Uterus (tissue), 4 donors: ENCODE measurements around the gene QSOX2. TPM values are rescaled to one million over a fixed set of nuclear protein-coding genes. Genes with fewer than 3 reads are reported as not detected.

Experiments used
- DNase-seq, 2 donors: peaks; one replicate each; pipeline ENCODE4 v3.0.0-alpha.2; 2019 to 2020
- H3K27ac ChIP-seq, 2 donors: fragments of 200-600 bp; sonication (generic); 1 replicate in 1 of 2; 2 replicates in 1 of 2; pipeline ENCODE4 v1.5.1; 2016 to 2018
- H3K27me3 ChIP-seq, 2 donors: fragments of 200-600 bp; sonication (generic); one replicate each; pipeline ENCODE4 v1.5.1; 2018 to 2019; ENCODE audit warnings: control low read depth in 1 of 2
- H3K36me3 ChIP-seq, 2 donors: fragments of 200-600 bp; sonication (generic); one replicate each; pipeline ENCODE4 v1.5.1; 2019; ENCODE audit warnings: control low read depth in 1 of 2
- H3K4me1 ChIP-seq, 2 donors: fragments of 200-600 bp; sonication (generic); one replicate each; pipeline ENCODE4 v1.5.1; 2018 to 2019; ENCODE audit warnings: control low read depth in 1 of 2
- H3K4me3 ChIP-seq, 2 donors: fragments of 200-600 bp; sonication (generic); 1 replicate in 1 of 2; 2 replicates in 1 of 2; pipeline ENCODE4 v1.5.1; 2018 to 2019; ENCODE audit warnings: mild to moderate bottlenecking in 1 of 2
- H3K9me3 ChIP-seq, 2 donors: fragments of 200-600 bp; sonication (generic); one replicate each; pipeline ENCODE4 v1.5.1; 2019; ENCODE audit warnings: control low read depth in 1 of 2
- POLR2A ChIP-seq, 2 donors: fragments of 450-650 bp; IDR thresholded peaks; one replicate each; pipeline ENCODE4 v1.6.1; 2016; ENCODE audit warnings: antibody characterized with exemption in 2 of 2, mild to moderate bottlenecking in 1 of 2, moderate library complexity in 1 of 2
- intact Hi-C: fragments of 100-400 bp; cut with DNase I; formaldehyde crosslinking; loops from one replicate; pipeline ENCODE4 v1.15.1; 2023; ENCODE audit warnings: low total_unique reads
- total RNA-seq, 4 donors: library from RNA; depleted of rRNA in 3 of 4; stranded (reverse); fragments of >200 nt in 3 of 4; gene quantifications; one replicate each; pipeline versions ENCODE4 v1.1.0 to v1.2.4, GENCODE V29; 2014 to 2023
- TF ChIP-seq, protein P1 (sequence below), 4 experiments: fragments of 200-600 bp in 2 of 4; fragments of 450-650 bp in 2 of 4; sonication (generic) in 2 of 4; IDR thresholded peaks; one replicate each; pipeline ENCODE4 v1.5.1; 2016 to 2019; ENCODE audit warnings: antibody characterized with exemption in 4 of 4, mild to moderate bottlenecking in 2 of 4, moderate library complexity in 1 of 4
- donor health status: DM: yes; HTN: yes; CAD: no.

QSOX2 gene
- total RNA-seq, 4 donors from 2014 or later: 5.6 to 13.1 (median 9.2) TPM

DNA sequence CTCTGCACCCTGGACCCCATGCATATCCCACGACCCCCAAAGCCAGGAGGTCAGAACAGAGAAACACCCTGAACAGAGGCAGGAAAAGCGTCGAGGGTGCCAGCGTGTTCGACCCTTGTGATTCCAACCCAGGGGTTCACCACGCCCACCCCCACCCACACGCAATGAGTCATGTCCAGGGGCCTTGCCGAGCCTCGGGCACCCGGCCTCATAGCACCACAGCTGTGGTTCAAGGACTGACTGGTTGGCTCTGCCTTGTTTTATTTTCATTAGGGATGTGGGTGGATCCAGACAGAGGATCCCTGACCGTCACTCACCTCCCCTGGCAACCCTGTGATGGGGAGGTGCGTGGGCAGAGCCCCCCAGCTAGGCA lies 9.5 kb upstream of the QSOX2 start:
- no peaks in the 10 kb centered on the region for H3K4me1 ChIP-seq
- no peak overlapping the region for H3K4me3 ChIP-seq
- intact Hi-C loops: no loop called here
- H3K9me3 ChIP-seq: no peaks in the 10 kb centered on the region
- H3K27ac ChIP-seq: no peak overlapping the region
- H3K27me3 ChIP-seq: no peaks in the 10 kb centered on the region
- no peaks in the 10 kb centered on the region for H3K36me3 ChIP-seq
- no peak for DNase-seq
- TF ChIP-seq, protein P1, sequence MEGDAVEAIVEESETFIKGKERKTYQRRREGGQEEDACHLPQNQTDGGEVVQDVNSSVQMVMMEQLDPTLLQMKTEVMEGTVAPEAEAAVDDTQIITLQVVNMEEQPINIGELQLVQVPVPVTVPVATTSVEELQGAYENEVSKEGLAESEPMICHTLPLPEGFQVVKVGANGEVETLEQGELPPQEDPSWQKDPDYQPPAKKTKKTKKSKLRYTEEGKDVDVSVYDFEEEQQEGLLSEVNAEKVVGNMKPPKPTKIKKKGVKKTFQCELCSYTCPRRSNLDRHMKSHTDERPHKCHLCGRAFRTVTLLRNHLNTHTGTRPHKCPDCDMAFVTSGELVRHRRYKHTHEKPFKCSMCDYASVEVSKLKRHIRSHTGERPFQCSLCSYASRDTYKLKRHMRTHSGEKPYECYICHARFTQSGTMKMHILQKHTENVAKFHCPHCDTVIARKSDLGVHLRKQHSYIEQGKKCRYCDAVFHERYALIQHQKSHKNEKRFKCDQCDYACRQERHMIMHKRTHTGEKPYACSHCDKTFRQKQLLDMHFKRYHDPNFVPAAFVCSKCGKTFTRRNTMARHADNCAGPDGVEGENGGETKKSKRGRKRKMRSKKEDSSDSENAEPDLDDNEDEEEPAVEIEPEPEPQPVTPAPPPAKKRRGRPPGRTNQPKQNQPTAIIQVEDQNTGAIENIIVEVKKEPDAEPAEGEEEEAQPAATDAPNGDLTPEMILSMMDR (IDR thresholded peaks at IDR 0.05): no peak
- TF ChIP-seq POLR2A (IDR thresholded peaks at IDR 0.05): no peak

DNA sequence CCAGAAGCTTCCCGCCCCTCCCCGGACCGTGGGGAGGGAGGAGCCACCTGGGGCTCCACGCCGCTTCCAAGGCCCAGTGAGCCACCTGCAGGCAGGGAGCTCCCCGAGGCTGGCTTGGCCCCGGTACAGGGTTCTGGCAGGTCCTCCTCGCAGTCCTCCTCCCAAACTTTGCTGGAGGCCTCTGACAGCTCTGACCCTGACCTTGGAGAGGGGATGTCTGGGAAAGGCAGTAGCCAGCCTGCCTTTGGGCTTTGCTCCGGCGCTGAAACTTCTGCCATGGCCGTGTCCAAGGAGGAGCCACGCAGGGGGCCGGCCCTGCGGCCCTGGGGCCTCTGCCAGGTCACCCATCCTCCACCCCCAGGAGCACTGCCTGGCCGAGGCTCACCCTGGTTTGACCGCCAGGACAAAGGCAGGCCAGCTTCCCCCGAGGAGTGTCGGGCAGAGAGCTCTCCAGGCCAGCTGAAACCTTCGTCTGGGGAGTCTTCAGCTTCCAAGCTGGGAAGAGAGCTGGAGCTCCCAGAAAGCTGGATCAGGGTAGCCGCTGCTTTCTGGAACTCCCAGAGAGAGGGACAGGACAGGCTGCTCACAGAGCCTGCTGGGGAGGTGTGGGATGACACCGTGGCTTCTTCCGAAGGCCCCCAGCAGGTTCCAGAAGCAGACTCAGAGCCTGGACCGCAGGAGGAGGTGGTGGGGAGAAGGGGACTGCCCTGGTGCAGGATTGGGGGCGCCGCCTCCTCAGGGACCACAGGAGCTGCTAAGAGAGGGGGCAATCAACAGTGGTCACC lies 9.0 kb upstream of the QSOX2 start:
- Histone ChIP-seq H3K4me1 (no peaks in the 10 kb centered on the region), H3K9me3 (no peaks in the 10 kb centered on the region), H3K27ac (no peak overlapping the region), H3K27me3 (no peaks in the 10 kb centered on the region), H3K4me3 (no peak overlapping the region), H3K36me3 (no peaks in the 10 kb centered on the region)
- no peak for DNase-seq
- TF ChIP-seq, protein P1 (IDR thresholded peaks at IDR 0.05): no peak
- no peak for TF ChIP-seq POLR2A (IDR thresholded peaks at IDR 0.05)
- intact Hi-C loops: no loop called here

DNA sequence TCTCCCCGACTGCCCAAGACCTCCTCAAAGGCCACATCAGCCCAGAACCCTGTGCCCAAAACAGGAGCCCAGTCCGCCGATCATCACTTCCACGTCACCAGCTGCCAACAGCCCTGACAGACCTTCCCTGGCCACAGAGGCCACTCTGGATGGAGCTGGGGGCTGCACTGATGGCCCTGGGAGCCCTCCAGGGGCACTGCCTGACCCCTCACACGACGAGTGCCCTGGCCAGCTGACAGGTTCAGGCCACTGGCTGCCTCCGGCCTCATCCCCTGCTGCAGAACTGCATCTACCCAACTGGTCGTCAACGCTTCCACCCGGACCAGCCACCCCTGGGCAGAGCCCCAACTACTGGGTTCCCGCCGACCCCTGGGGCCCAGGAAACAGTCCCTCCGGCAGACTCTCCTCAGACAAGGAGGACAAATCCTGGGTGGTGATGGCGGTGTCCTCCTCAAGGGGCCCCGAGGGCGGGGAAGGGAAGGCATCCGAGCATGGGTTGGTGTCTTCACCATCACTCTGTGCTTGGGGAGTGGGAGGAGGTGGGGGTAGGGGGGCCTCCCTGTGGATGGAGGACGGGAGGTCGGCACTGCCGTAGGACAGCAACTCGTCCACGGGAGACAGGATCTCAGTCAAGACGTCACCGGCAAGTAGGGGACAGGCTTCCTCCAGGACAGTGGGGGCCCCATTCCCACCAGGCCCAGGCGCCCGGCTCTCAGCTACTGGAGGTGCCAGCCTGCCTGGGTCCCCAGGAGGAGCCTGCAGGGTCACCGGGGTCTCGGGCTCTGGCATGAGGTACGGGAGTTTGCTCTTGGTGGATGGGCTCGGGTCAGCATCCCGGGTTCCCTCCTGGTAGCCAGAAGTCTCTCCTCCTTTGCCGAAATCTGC lies 7.9 kb upstream of the QSOX2 start:
- intact Hi-C loops: no loop called here
- DNase-seq: no peak
- H3K9me3 ChIP-seq: no peaks in the 10 kb centered on the region
- H3K36me3 ChIP-seq: no peaks in the 10 kb centered on the region
- no peak for TF ChIP-seq POLR2A (IDR thresholded peaks at IDR 0.05)
- H3K27ac ChIP-seq: no peak overlapping the region
- H3K27me3 ChIP-seq: no peaks in the 10 kb centered on the region
- no peak overlapping the region for H3K4me3 ChIP-seq
- no peaks in the 10 kb centered on the region for H3K4me1 ChIP-seq

DNA sequence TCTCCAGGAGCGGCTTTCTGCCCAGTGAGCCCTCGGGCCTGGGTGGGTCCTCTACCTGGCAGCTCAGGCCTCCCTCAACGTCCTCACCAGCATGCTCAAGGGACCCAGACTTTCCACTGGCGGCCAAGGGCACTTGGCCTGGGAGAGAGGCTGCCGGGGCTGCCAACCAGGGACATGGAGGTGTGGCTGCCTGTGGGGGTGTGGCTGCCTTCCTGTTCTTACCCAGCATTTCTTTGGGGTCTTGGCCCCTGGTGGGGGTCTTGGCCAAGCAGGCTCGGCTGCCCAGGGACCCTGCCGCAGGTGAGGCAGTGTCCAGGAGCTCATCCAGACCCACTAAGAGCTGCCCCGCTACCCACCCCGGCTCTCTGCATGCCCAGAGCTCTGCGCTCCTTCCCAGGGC lies 7.2 kb upstream of the QSOX2 start:
- H3K27ac ChIP-seq: no peak overlapping the region
- intact Hi-C loops: no loop called here
- no peaks in the 10 kb centered on the region for H3K36me3 ChIP-seq
- no peaks in the 10 kb centered on the region for H3K9me3 ChIP-seq
- TF ChIP-seq POLR2A (IDR thresholded peaks at IDR 0.05): no peak
- TF ChIP-seq, protein P1 (IDR thresholded peaks at IDR 0.05): no peak
- H3K4me1 ChIP-seq: no peaks in the 10 kb centered on the region
- no peak overlapping the region for H3K4me3 ChIP-seq
- DNase-seq: no peak
- no peaks in the 10 kb centered on the region for H3K27me3 ChIP-seq

DNA sequence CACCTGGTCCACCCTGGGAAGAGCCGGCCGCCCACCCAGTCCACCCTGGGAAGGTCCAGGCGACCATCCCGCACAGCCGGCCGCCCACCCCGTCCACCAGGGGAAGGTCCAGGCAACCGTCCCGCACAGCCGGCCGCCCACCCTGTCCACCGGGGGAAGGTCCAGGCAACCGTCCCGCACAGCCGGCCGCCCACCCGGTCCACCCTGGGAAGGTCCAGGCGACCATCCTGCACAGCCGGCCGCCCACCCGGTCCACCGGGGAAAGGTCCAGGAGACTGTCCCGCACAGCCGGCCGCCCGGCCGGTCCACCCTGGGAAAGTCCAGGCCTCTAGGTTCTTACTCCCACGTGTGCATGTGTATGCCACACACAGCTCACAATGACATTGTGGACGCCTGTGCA lies 6.7 kb upstream of the QSOX2 start:
- TF ChIP-seq POLR2A (IDR thresholded peaks at IDR 0.05): no peak
- TF ChIP-seq, protein P1 (IDR thresholded peaks at IDR 0.05): no peak
- intact Hi-C loops: no loop called here

More for the DNA sequence above, 6.7 kb upstream of the QSOX2 start:
- H3K9me3 ChIP-seq: no peaks in the 10 kb centered on the region
- no peak overlapping the region for H3K27ac ChIP-seq
- DNase-seq: no peak
- H3K4me3 ChIP-seq: no peak overlapping the region
- H3K27me3 ChIP-seq: no peaks in the 10 kb centered on the region
- no peaks in the 10 kb centered on the region for H3K36me3 ChIP-seq
- H3K4me1 ChIP-seq: no peaks in the 10 kb centered on the region
